Measurements from ENCODE around the gene TP63. TPM values are rescaled to one million over a fixed set of nuclear protein-coding genes. Genes with fewer than 3 reads are reported as not detected.

Gene TP63
- total and polyA plus RNA-seq, 2 donors (not counting 3 experiments of a cell fraction or from before 2014, with no cell fraction given), result not detected

DNA sequence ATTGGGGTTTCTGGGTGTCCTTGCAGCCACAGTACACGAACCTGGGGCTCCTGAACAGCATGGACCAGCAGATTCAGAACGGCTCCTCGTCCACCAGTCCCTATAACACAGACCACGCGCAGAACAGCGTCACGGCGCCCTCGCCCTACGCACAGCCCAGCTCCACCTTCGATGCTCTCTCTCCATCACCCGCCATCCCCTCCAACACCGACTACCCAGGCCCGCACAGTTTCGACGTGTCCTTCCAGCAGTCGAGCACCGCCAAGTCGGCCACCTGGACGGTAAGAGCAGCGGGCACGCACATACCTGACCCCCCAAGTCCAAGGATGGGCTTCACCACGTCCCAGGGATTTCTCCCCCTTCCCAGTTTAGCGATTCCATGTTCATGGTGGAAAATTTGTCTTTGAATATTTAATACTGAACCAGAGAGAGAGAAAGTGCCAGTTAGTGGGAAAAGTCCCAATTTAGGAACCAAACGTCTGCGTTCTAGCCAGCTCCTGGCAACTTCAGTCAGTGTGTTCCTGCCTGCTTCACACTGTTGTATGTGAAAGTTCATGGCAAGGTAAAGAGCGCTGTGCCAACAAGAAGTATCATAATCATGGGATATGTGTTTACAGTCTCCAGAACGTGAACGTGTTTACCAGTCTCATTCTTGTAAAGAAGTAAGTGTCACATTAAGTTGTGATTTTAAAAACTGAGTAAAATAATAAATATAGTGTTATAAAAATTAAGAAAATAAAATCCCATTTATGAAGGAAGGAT lies 177.2 kb downstream of the TP63 start:
- FAIRE-seq (no peak), DNase-seq (ENCODE audit: low read depth, low spot score) (no peak)
- Histone ChIP-seq H3K36me3 (ENCODE audit: control insufficient read depth in 2 of 2, extremely low read depth in 1 of 2, insufficient read depth in 2 of 2, low read length in 2 of 2) (no peaks in the 10 kb centered on the region), H3K79me2 (ENCODE audit: control insufficient read depth, insufficient read depth, low read length) (no peaks in the 10 kb centered on the region), H3K27me3 (ENCODE audit: control insufficient read depth in 2 of 2, insufficient read depth in 2 of 2, low read length in 2 of 2) (no peaks in the 10 kb centered on the region), H3K9me3 (replicated peaks; ENCODE audit: control insufficient read depth, insufficient read depth, low read length) (no peaks in the 10 kb centered on the region), H4K20me1 (replicated peaks; ENCODE audit: control insufficient read depth, extremely low read depth, insufficient read depth, low read length) (no peaks in the 10 kb centered on the region), H3K4me3 (replicated peaks in 1 of 3; ENCODE audit: insufficient read depth in 1 of 3, low read depth in 1 of 3, low read length in 3 of 3) (no peak overlapping the region), H2AFZ (ENCODE audit: low read depth, low read length) (no peak overlapping the region), H3K4me2 (ENCODE audit: insufficient read depth, low read length) (no peak overlapping the region), H3K4me1 (ENCODE audit: control insufficient read depth, extremely low read depth, insufficient read depth, low read length) (no peaks in the 10 kb centered on the region), H3K9me1 (replicated peaks; ENCODE audit: control insufficient read depth, extremely low read depth, insufficient read depth, low read length) (no peaks in the 10 kb centered on the region), H3K9ac (replicated peaks; ENCODE audit: extremely low read depth, insufficient read depth, low read length) (no peak overlapping the region), H3K27ac (ENCODE audit: insufficient read depth, low read depth, low read length) (no peak overlapping the region)
- dilution Hi-C loops (cut with MboI; ENCODE audit: extremely low pct_ligation_motif_present, low sequenced_read_pairs) (no loop called here), intact Hi-C loops (cut with micrococcal nuclease) (no loop called here)
- no peak for TF ChIP-seq MYC (IDR thresholded peaks at IDR 0.05; ENCODE audit: low read depth, low read length)
- TF ChIP-seq, protein P1, sequence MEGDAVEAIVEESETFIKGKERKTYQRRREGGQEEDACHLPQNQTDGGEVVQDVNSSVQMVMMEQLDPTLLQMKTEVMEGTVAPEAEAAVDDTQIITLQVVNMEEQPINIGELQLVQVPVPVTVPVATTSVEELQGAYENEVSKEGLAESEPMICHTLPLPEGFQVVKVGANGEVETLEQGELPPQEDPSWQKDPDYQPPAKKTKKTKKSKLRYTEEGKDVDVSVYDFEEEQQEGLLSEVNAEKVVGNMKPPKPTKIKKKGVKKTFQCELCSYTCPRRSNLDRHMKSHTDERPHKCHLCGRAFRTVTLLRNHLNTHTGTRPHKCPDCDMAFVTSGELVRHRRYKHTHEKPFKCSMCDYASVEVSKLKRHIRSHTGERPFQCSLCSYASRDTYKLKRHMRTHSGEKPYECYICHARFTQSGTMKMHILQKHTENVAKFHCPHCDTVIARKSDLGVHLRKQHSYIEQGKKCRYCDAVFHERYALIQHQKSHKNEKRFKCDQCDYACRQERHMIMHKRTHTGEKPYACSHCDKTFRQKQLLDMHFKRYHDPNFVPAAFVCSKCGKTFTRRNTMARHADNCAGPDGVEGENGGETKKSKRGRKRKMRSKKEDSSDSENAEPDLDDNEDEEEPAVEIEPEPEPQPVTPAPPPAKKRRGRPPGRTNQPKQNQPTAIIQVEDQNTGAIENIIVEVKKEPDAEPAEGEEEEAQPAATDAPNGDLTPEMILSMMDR (IDR thresholded peaks at IDR 0.05; ENCODE audit: extremely low read depth in 1 of 2, insufficient read depth in 1 of 2, low read depth in 1 of 2, low read length in 2 of 2), result no peak
- TF ChIP-seq EZH2 (IDR thresholded peaks at IDR 0.05; ENCODE audit: borderline replicate concordance, low read depth, low read length, severe bottlenecking), result no peak
- no peak for TF ChIP-seq JUN (IDR thresholded peaks at IDR 0.05; ENCODE audit: borderline replicate concordance, insufficient read depth, insufficient read length, low read depth)
- TF ChIP-seq POLR2AphosphoS5 (IDR thresholded peaks at IDR 0.05; ENCODE audit: insufficient read depth, low read depth, low read length), result no peak
- no peak for TF ChIP-seq FOS (IDR thresholded peaks at IDR 0.05; ENCODE audit: borderline replicate concordance, insufficient read depth, low read length)
- no peak for TF ChIP-seq POLR2A (IDR thresholded peaks at IDR 0.05; ENCODE audit: low read depth, low read length)
- TF ChIP-seq, protein P2, sequence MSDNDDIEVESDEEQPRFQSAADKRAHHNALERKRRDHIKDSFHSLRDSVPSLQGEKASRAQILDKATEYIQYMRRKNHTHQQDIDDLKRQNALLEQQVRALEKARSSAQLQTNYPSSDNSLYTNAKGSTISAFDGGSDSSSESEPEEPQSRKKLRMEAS (IDR thresholded peaks at IDR 0.05; ENCODE audit: insufficient read depth, insufficient read length), result no peak
- no TSS peak for BruUV-seq (replicated peaks)
- POLR2A ChIA-PET, result no interaction called here
- CTCF ChIA-PET, result interaction anchor here (0.9 kb wide), 1 partner anchor 9 kb away, joined by 3 read pairs; no protein-coding TSS in a partner anchor

Data from endothelial cell of umbilical vein (primary cell).